ENCODE data around the gene HERC2. TPM values are rescaled to one million over a fixed set of nuclear protein-coding genes. Genes with fewer than 3 reads are reported as not detected.
"Not testable (repeated sequence)": the region's sequence is repeated elsewhere in the genome, so short reads cannot be mapped to it uniquely, and the experiment has no call there.

The HERC2 gene
- total and polyA plus RNA-seq, 8 donors = 7.9 to 437 (median 72.7) TPM

DNA sequence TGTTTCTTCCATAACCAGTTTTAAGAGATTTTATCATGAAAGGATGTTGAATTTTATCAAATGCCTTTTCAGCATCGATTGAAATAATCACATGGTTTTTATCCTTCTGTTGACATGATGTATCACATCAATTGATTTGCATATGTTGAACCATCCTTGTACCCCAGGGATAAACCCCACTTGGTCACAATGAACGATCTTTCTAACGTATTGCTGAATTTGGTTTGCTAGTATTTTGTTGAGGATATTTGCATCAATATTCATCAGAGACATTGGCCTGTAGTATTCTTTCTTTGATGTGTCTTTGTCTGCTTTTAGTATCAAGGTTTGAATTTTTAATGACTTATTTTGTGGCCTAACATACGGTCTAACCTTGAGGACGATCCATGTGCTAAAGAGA is 13.3 kb downstream of the HERC2 start:
- peaks cover 0 to 38% (median 15%) of the 10 kb centered on the region in 4 donors for H3K36me3 ChIP-seq
- H3K27me3 ChIP-seq; DNase-seq; intact Hi-C loops (cut with DNase I; ENCODE audit: low total_unique reads); H3K4me1 ChIP-seq; H3K27ac ChIP-seq; H3K4me3 ChIP-seq: not testable (repeated sequence)
- H3K9me3 ChIP-seq = peaks cover 0 to 14% (median 0%) of the 10 kb centered on the region in 4 donors
- 96 to 99% (median 97%) methylated on average over 5 of the region's 5 CpGs for WGBS, 5 donors

- H3K27me3 ChIP-seq; DNase-seq; H3K4me1 ChIP-seq; intact Hi-C loops (cut with DNase I; ENCODE audit: low total_unique reads); H3K27ac ChIP-seq; H3K4me3 ChIP-seq: not testable (repeated sequence)
- WGBS, 5 donors = 85 to 96% (median 93%) methylated on average over 1 to 2 of the region's 2 CpGs
- H3K9me3 ChIP-seq = peaks cover 0 to 14% (median 0%) of the 10 kb centered on the region in 4 donors
- peaks cover 0 to 25% (median 10%) of the 10 kb centered on the region in 4 donors for H3K36me3 ChIP-seq
Measured at GRCh38 chr15:28305700-28306099, 16.3 kb downstream of the HERC2 start.

- H3K27me3 ChIP-seq; H3K4me1 ChIP-seq; H3K9me3 ChIP-seq; intact Hi-C loops (cut with DNase I; ENCODE audit: low total_unique reads); H3K4me3 ChIP-seq: not testable (repeated sequence)
- H3K27ac ChIP-seq = peak overlapping the region in 1 of 5 donors; percentile 51
- peaks cover 0 to 15% (median 8%) of the 10 kb centered on the region in 4 donors for H3K36me3 ChIP-seq
- WGBS, 5 donors = 83 to 95% (median 91%) methylated on average over 3 of the region's 3 CpGs
- DNase-seq = peak in 1 of 2 donors; percentile 28
Measured at GRCh38 chr15:28297434-28297833, 24.5 kb downstream of the HERC2 start.

DNA sequence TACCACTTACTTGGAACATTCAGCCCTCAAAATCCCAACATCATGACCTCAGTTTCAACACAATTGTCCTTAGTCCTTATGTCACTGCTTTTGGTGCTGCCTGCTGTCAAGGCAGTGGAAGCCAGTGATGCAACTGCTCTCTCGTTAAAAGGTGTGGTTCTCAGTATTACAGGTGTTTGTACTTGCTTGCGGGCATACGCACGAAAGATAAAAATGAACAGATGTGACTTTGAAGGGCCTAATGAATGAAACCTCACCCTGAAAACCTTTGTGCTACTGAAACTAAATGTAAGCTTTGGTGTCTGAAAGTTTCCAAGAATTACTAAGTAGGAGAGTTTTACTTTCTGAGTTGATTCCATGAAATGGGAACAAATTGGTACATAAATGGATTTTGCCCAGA is 25.2 kb downstream of the HERC2 start:
- H3K27me3 ChIP-seq; intact Hi-C loops (cut with DNase I; ENCODE audit: low total_unique reads): not testable (repeated sequence)

GRCh38 chr15:28295009-28295563 is 26.9 kb downstream of the HERC2 start:
- H3K36me3 ChIP-seq = peaks cover 4 to 38% (median 31%) of the 10 kb centered on the region in 4 donors
- intact Hi-C loops (cut with DNase I; ENCODE audit: low total_unique reads); DNase-seq; H3K4me3 ChIP-seq; H3K9me3 ChIP-seq; H3K4me1 ChIP-seq; H3K27me3 ChIP-seq: not testable (repeated sequence)
- WGBS, 5 donors = 70 to 93% (median 85%) methylated on average over 2 to 3 of the region's 3 CpGs
- H3K27ac ChIP-seq = peak overlapping the region in 1 of 5 donors; percentile 34

More for the DNA sequence above, 25.2 kb downstream of the HERC2 start:
- 62 to 93% (median 66%) methylated on average over 3 to 4 of the region's 4 CpGs for WGBS, 5 donors
- not testable (repeated sequence) for DNase-seq, H3K4me3 ChIP-seq, H3K4me1 ChIP-seq, H3K9me3 ChIP-seq
- peak overlapping the region in 1 of 5 donors; percentile 51 for H3K27ac ChIP-seq
- peaks cover 0 to 21% (median 15%) of the 10 kb centered on the region in 4 donors for H3K36me3 ChIP-seq

DNA sequence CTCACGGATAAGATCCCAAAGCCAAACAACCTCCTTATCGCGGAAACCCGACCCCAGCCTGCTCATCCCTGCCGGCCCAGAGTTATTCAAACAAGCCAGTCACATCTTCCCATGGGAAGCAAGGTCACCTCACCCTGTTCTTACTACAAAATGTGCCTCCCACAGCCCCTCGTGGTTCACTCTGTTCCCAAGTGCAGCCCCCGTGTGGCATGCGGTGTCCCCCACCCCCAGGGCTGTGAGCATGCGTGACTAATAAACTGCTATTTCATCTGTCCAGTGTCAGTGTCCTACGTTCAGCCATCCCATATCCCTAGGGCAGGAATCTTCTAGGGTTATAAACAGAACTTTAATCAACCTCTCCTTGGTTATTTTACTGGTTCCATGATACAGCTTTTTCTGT is 27.4 kb downstream of the HERC2 start:
- H3K4me3 ChIP-seq; DNase-seq; H3K27me3 ChIP-seq; intact Hi-C loops (cut with DNase I; ENCODE audit: low total_unique reads); H3K27ac ChIP-seq; H3K4me1 ChIP-seq; H3K9me3 ChIP-seq: not testable (repeated sequence)
- 70 to 83% (median 78%) methylated on average over 6 to 9 of the region's 10 CpGs for WGBS, 5 donors
- peaks cover 9 to 43% (median 36%) of the 10 kb centered on the region in 4 donors for H3K36me3 ChIP-seq

DNA sequence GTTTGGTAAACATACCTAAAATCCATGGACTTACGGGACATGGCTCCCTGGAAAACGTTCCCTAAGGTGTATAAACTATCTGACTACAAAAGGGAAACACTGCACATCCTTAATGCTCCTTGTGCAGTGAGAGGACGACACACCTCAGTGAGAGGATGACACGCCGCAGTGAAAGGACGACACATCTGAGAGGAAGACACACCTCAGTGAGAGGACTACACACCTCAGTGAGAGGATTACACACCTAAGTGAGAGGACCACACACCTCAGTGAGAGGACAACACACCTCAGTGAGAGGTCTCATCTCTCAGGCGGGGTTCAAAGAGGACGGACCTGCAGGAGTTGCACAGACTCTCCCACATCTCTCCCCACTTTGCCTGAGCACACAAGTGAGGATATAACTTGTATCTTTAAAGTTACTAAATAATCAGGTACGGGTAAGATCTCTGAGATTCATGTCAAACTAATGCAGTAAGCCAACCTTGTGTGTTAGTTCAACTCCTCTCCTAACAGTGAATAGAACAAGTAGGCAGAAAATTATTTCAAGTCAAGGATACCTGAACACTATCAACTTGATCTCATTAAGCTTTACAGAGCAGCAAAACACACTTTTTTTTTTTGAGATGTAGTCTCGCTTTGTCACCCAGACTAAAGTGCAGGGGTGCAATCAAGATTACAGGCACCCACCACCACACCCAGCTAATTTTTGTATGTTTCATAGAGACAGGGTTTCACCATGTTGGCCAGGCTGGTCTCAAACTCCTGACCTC is 32.1 kb downstream of the HERC2 start:
- H3K36me3 ChIP-seq = peaks cover 9 to 46% (median 40%) of the 10 kb centered on the region in 4 donors
- intact Hi-C loops (cut with DNase I; ENCODE audit: low total_unique reads) = no loop called here
- peaks cover 0 to 5% (median 2%) of the 10 kb centered on the region in 4 donors for H3K4me1 ChIP-seq
- no peak for DNase-seq
- H3K27ac ChIP-seq = no peak overlapping the region
- no peaks in the 10 kb centered on the region for H3K27me3 ChIP-seq
- no peak overlapping the region for H3K4me3 ChIP-seq
- H3K9me3 ChIP-seq = no peaks in the 10 kb centered on the region
- no peak for TF ChIP-seq CTCF (IDR thresholded peaks at IDR 0.05)
- TF ChIP-seq POLR2A (IDR thresholded peaks at IDR 0.05) = no peak
- TF ChIP-seq EP300 (IDR thresholded peaks at IDR 0.05) = no peak
- TF ChIP-seq POLR2AphosphoS5 (IDR thresholded peaks at IDR 0.05) = no peak
- 94 to 97% (median 95%) methylated on average over 10 of the region's 10 CpGs for WGBS, 5 donors

DNA sequence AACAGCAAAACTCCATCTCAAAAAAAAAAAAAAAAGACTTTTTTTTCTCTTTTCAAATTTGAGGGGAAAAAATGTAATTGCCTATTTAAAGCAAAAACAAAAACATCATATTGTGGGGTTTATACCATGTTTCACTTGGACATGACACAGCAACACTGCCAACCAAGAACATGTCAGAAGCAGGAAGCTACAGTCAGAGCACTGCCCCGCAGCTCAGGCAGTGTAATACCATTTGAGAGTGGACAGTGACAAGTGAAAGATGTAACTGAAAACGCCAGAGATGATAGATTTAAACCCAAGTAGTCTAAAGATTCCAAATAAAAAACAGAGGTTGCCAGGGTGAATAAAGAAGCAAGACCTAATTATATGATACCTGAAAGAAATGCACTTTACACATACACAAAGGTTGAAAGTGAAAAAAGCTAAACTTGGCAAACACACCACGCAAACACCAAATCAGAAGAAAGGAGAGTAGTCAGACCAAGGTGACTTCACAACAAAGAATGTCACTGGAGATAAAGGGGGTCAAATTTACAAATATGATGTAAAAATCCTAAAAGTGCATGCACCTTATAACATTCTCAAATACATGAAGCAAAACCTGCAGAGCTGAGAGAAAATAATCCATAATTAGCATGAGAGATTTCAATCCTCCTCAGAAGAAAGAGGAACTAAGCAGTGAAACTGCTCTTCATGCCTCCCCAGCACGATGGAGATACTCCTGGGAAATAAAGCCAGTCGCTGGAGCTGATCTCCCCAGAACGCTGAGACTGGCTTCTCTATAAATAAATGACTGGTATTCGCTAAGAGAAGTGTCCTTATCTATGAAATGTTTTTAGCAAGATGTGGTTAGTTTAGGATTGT is 32.9 kb downstream of the HERC2 start:
- H3K27me3 ChIP-seq; DNase-seq; H3K4me3 ChIP-seq; intact Hi-C loops (cut with DNase I; ENCODE audit: low total_unique reads); H3K9me3 ChIP-seq; H3K27ac ChIP-seq: not testable (repeated sequence)
- WGBS, 5 donors = 65 to 83% (median 77%) methylated on average over 6 to 7 of the region's 7 CpGs
- Histone ChIP-seq H3K4me1 (peaks cover 0 to 13% (median 9%) of the 10 kb centered on the region in 4 donors), H3K36me3 (peaks cover 9 to 46% (median 40%) of the 10 kb centered on the region in 4 donors)

- 71 to 82% (median 72%) methylated on average over 7 to 8 of the region's 8 CpGs for WGBS, 5 donors
- DNase-seq; H3K4me3 ChIP-seq; H3K27me3 ChIP-seq; H3K27ac ChIP-seq; H3K9me3 ChIP-seq; intact Hi-C loops (cut with DNase I; ENCODE audit: low total_unique reads): not testable (repeated sequence)
- Histone ChIP-seq H3K36me3 (peaks cover 9 to 37% (median 30%) of the 10 kb centered on the region in 4 donors), H3K4me1 (peaks cover 0 to 14% (median 9%) of the 10 kb centered on the region in 4 donors)
Measured at GRCh38 chr15:28286659-28287058, 35.3 kb downstream of the HERC2 start.

Measured in stomach (tissue), 9 donors.